ENCODE measurements around the gene RFC4.
"Not testable (repeated sequence)": the region's sequence is repeated elsewhere in the genome, so short reads cannot be mapped to it uniquely, and the experiment has no call there.

DNA sequence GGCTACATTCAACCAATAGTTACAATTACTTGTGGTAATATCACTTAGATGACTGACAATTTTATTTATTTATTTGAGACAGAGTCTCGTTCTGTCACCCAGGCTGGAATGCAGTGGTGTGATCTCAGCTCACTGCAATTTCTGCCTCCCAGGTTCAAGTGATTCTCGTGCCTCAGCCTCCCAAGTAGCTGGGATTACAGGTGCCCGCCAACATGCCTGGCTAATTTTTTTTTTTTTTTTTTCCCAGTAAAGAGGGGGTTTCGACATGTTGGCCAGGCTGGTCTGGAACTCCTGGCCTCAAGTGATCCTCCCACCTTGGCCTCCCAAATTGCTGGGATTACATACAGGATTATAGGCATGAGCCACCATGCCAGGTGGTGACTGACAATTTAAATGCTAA, 2.8 kb downstream of the RFC4 start:
- not testable (repeated sequence) for TF ChIP-seq CTCF, POLR2A (IDR thresholded peaks at IDR 0.05)

Measured in Peyer's patch (tissue), 4 donors.